HG03439 (cell line): ENCODE data around the gene SLC35F2.
"Not testable (repeated sequence)": the region's sequence is repeated elsewhere in the genome, so short reads cannot be mapped to it uniquely, and the experiment has no call there.

Source experiments
- ATAC-seq: cut with Tn5 transposase; IDR thresholded peaks from one replicate; pipeline ENCODE4 v1.9.1; 2021; ENCODE audit warnings: mild to moderate bottlenecking, moderate library complexity; ENCODE audit not compliant: unreplicated experiment

Gene SLC35F2

DNA sequence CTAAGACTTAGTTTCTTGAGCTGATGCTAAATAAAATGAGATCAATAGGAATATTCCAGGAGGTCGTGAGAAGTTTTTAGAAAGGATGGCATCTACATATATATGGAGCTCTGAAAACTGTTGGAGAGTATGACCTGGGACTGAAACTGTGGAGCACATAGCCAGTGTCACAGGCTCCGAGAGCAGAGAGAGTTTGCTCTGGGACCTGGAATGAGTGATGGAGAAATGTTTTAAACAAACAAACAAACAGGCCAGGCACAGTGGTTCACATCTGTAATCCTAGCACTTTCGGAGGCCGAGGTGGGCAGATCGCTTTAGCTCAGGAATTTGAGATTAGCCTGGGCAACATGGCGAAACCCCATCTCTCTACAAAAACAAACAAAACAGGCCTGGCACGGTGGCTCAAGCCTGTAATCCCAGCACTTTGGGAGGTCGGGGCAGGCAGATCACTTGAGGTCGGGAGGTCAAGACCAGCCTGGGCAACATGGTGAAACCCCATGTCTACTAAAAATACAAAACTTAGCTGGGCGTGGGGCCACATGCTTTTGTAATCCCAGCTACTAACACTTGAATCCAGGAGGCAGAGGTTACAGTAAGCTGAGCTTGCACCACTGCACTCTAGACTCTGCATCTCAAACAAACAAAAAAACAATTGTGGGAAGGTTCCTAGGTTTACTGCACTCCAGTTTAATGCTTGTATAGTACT, 67.1 kb downstream of the SLC35F2 start:
- no peak for ATAC-seq

DNA sequence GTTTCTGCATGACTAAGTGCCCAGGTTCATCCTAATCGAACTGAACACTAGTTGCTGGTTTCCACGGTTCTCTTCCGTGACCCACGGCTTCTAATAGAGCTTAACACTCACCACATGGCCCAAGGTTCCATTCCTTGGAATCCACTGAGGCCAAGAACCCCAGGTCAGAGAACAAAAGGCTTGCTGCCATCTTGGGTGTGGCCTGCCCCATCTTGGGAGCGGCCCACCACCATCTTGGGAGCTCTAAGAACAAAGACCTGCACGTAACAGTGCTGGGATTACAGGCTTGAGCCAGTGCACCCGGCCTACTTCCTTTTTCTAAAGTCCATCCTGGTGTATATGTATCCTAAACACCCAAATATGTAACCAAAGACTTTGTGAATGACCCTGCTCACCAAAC, 68.8 kb downstream of the SLC35F2 start:
- ATAC-seq, result no peak

DNA sequence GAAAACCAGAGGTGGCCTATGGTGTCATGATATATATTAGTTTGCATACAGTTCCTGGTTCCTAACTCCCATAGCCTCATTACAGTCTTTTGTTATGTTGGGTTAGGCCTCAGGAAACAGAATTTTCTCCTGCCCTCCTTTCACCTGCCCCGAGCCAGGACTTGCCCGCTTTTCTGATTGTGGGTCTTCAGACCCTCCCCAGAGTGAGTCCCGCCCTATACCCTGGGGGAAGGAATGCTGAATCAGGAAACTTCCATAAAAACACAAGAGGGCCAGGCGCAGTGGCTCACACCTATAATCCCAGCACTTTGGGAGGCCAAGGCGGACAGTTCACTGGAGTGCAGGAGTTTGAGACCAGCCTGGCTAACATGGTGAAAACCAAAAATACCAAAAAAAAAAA, 70.9 kb downstream of the SLC35F2 start:
- ATAC-seq, result no peak

DNA sequence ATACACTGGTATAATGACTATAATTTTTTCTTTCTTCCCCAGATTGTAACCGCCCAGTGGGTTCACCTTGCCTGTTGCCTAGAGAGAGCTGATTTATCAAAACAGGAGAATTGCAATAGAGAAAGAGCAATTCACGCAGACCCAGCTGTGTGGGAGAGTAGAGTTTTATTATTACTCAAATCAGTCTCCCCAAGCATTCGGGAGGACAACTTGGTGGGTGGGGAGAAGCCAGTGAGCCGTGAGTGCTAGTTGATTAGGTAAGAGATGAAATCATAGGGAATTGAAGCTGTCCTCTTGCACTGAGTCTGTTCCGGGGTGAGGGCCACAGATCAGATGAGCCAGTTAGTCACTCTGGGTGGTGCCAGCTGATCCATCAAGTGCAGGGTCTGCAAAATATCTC, 73.2 kb downstream of the SLC35F2 start:
- no peak for ATAC-seq

DNA sequence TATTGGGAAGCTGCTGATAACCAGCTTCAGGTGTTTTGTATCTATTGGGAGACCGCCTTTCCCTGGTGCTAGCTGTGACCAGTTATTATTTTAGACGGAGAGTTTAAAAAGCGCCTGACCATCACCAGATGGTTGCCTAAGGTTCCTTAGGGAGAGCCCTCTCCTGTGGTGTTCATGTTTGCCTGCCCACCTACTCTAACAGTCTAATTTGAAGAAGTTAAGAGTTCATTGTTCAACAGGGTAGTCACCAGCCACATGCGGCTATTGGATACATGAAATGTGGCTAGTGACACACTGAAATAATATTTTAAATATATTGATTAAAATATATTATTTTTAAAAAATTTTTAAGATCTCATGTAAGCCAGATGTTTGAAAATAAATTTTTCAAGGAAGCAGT, 75.5 kb downstream of the SLC35F2 start:
- no peak for ATAC-seq

DNA sequence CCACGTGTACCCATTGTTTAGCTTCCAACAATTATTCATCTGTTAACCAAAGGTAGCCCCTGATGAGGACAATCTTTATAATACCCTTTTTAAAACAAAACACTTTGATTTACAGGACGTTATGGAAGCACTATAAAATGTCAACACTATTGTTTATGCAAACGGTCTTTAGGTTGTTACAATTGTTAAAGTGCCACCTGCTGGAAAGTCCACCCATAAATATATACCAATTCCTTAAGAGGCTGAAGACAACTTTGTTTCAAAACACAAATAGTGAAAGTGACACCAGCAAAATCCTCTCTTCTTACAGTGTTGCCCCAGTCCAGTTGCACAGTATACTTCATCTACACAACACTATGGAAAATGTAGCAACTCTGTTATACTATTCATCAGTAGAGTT, 77.8 kb downstream of the SLC35F2 start:
- no peak for ATAC-seq

DNA sequence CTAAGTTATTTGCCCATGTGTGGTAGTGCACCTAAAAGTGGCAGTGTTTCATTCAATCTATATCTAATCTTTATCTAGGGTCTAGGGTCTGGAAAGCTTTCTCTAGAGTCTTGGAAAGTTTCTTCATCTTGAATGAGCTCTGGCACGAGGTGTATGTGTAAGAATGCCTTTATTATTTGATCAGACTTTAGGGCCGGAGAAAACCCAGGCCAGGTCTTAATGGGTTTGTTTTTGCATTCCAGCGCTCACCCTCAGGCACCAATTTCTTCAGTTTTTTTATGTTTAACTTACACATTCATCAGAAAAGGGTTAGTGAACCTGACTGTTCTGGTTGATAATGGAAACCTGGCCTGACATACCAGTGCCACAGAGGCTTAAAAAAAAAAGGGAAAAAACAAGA, 78.5 kb downstream of the SLC35F2 start:
- ATAC-seq, result no peak

DNA sequence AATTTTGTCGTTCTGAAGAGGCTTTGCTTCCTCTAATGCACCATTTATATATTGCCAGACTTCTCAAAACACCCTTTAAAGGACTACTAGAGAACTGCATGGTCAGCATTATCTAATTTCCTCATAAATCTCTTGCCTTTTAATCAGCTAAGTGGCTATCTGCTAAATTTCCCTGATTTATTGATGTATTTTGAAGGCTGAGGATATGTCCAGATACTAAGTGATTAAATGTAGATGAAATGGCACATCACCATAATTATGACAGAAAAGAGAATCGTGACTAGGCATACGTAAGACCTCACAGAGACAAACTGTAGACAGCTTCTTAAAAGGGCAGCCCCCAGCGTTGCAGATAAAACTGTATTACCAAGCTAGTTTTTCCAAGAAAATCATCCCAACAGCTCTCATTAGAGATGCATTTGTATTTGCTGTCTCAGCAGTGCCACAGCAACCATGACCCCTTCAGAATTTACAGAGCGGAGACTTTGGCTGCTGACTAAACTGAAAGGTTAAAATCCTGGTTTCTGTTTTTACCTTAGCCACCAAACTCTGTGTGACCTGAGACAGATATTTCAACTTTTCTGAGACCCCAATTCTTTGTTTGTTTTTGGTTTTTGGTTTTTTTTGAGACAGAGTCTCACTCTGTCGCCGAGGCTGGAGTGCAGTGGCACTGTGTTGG, 79.6 kb downstream of the SLC35F2 start:
- no peak for ATAC-seq

DNA sequence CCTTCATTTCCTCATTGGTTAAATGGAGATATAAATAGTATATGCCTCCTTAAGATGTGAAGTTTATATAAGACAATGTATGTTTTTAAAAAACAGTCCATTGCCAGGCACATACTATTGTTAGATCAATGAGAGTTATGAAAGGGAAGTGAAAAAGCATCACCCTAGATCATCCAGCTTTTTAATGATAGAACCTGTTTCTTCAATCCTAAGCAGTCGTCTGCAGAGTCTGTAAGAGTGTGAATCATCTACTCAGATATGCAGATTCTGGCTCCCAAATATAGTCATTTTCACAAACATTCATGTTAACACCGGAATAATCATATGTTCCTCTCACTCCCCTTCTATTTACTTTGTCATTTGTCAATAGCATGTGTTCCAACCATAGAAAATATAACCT, 81.5 kb downstream of the SLC35F2 start:
- no peak for ATAC-seq

DNA sequence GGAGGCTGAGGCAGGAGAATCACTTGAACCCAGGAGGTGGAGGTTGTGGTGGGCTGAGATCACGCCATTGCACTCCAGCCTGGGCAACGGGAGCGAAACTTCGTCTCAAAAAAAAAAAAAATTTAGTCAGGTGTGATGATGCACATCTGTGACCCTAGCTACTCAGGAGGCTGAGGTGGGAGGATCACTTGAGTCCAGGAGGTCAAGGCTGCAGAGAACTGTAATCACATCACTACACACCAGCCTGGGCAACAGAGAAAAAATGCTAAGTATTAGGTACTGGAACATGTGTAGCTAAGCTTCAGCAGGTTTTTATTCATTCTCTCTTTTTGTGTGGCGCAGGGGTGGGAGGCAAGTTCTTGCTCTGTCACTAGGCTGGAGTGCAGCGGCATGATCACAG, 82.5 kb downstream of the SLC35F2 start:
- ATAC-seq, result no peak

DNA sequence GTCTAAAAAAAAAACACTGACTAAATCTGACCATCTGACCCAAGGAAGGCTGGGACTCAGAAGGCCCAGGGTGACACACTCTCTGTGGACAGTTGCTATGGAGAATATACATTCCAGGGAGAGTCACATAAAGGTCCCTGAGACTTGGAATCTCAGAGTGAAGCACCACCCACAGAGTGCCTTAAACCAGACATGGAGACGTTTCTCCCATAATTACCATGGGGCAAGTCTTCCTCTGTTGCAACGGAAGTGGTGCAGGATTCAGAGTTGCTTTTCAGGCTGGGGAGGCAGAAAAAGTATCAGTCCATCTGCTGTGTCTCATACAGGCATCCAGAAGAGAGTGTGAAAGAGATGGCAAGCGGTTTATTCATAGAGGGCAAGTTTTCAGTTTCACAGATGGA, 88.0 kb downstream of the SLC35F2 start:
- ATAC-seq, result no peak

DNA sequence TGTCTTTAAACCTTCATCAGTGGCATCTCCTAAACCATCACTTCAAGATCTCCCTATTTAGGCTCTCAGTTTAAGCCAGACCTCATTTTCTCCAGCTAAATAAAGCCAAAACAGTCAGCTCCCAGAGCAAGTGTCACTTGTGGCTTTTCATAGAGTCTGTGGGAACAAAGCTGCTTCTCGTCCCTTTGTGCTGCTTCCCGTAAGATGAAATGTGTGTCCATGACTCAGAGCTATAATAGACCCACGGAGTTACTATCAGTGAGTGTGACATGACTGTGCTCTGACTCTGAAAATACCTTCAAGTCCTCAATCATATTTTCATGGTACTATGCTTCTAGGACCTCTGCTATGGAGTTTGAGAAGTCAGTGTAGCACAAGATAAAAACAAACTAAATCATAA, 89.4 kb downstream of the SLC35F2 start:
- ATAC-seq, result no peak

DNA sequence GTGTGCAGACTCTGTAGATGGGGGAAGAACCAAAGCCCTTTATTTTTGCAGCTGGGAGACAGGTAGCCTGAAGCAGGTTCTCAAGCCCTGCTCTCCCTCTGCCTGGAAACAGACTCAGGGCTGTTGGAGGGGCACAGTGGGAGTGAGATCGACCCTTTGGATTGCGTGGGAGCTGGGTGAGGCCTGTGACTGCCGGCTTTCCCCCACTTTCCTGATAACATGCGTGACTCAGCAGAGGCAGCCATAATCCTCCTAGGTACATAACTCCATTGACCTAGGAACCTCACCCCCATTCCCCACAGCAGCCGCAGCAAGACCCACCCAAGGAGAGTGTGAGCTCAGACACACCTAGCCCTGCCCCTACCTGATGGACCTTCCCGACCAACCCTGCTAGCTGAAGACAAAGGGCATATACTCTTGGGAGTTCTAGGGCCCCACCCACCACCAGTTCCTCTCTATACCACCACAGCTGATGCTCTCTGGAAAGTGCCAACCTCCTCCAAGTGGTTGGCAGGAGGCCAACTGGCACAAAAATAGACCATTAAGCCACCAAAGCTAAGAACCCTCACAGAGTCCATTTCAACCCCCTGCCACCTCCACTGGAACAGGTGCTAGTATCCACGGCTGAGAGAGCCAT, 99.8 kb downstream of the SLC35F2 start:
- ATAC-seq, result not testable (repeated sequence)

DNA sequence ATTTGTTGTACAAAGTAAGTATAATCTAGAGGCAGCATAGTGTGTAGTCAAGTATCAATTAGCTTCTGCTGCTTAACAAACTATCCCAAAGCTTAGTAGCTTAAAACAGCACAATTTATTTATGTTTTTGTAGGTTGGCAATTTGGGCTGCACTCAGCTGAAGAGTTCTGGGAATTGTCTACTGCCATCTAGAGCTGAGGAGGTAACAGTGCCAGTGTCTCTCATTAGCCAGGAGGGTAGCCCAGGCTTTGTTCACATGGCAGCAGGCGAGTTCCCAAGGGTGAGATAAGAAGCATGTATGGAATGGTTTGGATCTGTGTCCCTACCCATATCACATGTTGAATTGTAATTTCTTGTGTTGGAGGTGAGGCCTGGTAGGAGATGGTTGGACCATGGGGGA, 100.9 kb downstream of the SLC35F2 start:
- no peak for ATAC-seq

DNA sequence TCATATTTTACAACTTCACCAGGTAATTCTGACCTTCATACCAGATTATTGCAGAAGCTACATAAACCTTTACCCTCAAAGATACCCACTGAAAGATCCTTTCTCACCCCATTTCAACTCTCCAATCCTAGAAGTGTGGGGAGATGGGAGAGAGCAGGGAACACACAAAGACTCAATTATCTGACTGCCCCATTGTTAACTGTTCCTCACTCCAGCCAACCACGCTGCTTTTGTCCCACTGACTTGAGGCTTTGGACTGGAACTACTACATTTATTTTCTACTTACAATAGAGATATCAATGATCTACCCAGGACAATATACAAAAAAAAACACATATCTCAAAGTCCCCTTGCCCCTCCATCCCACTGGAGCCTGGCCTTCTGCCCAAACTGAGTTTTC, 102.0 kb downstream of the SLC35F2 start:
- ATAC-seq, result no peak

DNA sequence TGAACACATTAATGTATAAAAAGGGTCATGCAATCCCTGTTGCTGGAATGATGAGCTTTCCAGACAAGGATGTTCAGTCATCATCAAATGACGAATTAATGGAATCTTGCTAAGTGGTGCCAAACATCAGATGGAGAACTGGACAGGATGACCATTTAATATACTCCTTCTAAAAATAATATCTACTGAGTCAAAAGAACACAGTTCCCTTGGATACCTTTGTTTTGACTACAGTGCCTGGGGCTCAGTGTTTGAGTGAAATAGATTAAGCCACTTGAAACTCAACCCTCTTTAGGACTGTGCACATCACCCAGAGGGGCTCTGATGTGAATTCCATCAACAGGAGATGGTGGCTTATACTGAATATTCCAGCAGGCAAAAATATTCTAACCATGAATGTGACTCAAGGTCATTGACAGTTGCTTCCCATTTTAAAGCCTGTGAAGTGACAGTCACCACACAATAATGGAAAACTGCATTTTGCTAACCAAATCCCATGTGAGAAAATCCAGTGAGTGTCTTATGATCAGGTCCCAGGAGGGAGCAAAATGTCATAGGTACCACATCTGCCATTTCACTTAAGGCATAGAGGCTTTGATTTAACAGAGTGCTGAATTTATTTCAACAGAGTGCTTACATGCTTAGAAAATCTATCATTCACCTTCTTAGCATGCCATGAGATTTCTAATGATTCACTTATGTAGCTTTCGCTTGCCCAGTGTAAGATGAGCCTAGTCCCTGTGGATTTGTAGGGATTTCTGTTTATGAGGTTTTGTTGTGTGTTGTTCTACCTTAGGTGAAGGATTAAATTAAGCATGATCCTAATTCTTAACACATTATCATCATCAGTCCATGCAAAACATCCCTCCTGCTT, 105.4 kb downstream of the SLC35F2 start:
- ATAC-seq, result no peak

DNA sequence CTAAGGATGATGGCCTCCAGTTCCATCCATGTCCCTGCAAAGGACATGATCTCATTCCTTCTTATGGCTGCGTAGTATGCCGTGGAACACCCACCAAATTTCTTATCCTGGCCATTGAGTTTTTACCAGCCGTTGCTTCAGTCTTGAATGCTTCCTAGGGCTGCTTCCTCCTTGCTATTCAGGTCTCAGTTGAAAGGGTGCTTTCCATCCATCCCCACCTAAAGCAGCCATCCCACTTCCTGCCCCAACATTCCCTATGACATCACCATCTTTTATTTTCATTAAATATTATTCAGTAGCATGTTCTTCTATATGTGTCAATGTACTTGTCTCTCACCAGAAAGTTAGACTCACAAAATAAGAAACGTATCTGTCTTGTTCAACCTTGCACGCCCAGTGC, 106.1 kb downstream of the SLC35F2 start:
- ATAC-seq, result no peak

DNA sequence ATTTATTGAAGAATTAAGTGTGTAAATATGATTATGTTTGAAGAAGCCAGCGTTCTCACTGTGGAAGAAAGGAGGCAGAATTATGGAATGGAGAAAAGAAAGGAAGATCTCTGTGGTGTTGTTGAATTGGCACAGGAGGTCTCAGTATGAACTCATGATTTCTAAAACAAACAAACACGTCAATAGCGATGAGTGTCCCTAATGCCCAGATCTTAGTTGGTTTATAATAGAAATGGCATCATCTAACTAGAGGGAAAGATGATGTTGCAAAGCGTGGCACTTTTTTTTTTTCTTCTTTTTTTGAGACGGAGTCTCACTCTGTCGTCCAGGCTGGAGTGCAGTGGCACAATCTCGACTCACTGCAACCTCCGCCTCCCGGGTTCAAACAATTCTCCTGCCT, 107.5 kb downstream of the SLC35F2 start:
- ATAC-seq, result no peak

DNA sequence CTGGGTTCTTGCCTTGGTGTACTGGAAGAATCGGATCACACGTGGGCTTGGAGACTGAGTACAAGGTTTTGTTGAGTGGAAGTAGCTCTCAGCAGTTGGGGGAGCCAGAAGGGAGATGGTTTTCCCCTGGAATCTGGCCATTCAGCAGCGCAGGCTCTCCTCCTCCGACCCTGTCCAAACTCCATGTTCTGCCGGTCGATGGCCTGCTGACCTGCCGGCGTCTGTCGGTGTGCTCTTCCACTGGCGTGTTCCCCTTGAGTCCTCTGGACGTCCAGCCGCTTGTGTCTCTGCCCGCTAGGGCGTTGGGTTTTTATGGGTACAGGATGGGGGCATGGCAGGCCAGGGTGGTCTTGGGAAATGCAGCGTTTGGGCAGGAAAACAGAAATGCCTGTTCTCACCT, 108.3 kb downstream of the SLC35F2 start:
- ATAC-seq, result no peak

DNA sequence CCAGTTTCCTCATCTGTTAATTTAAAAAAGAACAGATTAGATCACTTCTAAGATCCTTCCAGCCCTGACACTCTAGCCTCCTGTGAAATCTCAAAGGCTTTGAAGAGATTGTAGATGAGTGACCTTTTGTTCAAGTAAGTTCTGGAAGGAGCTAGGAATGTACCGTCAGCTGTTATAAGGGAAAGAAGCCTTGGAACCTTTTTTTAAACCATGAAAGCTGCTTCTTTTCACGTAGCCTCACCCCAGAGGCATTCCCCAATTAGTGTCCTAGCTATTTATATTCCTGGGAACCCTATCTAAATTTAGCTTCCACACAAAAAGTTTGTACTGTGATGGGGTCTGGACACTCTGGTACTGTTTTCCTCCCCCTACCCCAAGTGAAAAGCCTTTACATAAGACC, 111.0 kb downstream of the SLC35F2 start:
- no peak for ATAC-seq

DNA sequence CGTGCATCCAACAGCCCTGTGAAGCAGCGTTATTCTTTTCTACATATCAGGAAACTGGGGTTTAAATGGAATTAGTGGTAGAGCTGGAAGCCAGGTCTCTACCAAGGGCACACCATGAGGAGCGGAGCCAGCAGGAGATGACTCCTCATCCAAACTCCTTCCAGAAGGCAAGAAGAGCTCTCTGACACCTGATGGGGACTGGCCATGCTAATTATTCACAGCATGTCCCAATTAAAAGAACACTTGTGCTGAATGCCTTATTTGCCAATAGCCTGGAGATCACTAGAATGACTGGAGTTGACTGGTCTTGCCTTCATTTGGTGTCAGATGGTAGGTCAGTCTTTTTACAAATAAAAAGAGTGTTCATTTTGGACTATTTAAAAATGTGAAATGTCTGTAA, 113.9 kb downstream of the SLC35F2 start:
- no peak for ATAC-seq
